ENCODE results near the gene AMN.

- TF ChIP-seq, protein P1, sequence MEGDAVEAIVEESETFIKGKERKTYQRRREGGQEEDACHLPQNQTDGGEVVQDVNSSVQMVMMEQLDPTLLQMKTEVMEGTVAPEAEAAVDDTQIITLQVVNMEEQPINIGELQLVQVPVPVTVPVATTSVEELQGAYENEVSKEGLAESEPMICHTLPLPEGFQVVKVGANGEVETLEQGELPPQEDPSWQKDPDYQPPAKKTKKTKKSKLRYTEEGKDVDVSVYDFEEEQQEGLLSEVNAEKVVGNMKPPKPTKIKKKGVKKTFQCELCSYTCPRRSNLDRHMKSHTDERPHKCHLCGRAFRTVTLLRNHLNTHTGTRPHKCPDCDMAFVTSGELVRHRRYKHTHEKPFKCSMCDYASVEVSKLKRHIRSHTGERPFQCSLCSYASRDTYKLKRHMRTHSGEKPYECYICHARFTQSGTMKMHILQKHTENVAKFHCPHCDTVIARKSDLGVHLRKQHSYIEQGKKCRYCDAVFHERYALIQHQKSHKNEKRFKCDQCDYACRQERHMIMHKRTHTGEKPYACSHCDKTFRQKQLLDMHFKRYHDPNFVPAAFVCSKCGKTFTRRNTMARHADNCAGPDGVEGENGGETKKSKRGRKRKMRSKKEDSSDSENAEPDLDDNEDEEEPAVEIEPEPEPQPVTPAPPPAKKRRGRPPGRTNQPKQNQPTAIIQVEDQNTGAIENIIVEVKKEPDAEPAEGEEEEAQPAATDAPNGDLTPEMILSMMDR (conservative IDR thresholded peaks at IDR 0.05; ENCODE audit: low read length): no peak
- no peak for TF ChIP-seq EZH2phosphoT487 (IDR thresholded peaks at IDR 0.05; ENCODE audit: borderline replicate concordance, low read depth, low read length)
These were observed 9.3 kb downstream of the AMN start for GRCh38 chr14:102931580-102932285.
